ENCODE data around the gene NLGN3.

The NLGN3 gene

GRCh38 chrX:71199252-71200008 is 54.8 kb downstream of the NLGN3 start:
- 94% methylated on average over 6 of the region's 7 CpGs for whole genome bisulfite sequencing (ENCODE audit: insufficient coverage)
- Histone ChIP-seq H3K27me3 (replicated peaks in 2 of 5; ENCODE audit: control insufficient read depth in 4 of 5, insufficient read depth in 5 of 5, low read length in 4 of 5) (no peaks in the 10 kb centered on the region), H3K9me3 (ENCODE audit: control extremely low read depth in 1 of 5, control insufficient read depth in 4 of 5, insufficient read depth in 2 of 5, low read depth in 1 of 5, low read length in 4 of 5) (no peaks in the 10 kb centered on the region), H3K4me1 (ENCODE audit: control extremely low read depth in 1 of 4, control insufficient read depth in 4 of 4, insufficient read depth in 4 of 4, low read length in 3 of 4) (peaks cover 5 to 23% (median 14%) of the 10 kb centered on the region in 4 experiments), H3K36me3 (ENCODE audit: control insufficient read depth in 4 of 4, insufficient read depth in 4 of 4, low read length in 3 of 4) (no peaks in the 10 kb centered on the region), H3K4me3 (ENCODE audit: control insufficient read depth in 1 of 7, extremely low read depth in 1 of 7, insufficient read depth in 4 of 7, low read depth in 2 of 7, low read length in 6 of 7) (no peak overlapping the region), H3K27ac (ENCODE audit: insufficient read depth in 1 of 2, low read depth in 1 of 2, low read length in 2 of 2, poor library complexity in 1 of 2, severe bottlenecking in 2 of 2) (no peak overlapping the region)
- ChIA-PET POLR2A (no interaction called here), CTCF (no interaction called here)
- no peak for DNase-seq

DNA sequence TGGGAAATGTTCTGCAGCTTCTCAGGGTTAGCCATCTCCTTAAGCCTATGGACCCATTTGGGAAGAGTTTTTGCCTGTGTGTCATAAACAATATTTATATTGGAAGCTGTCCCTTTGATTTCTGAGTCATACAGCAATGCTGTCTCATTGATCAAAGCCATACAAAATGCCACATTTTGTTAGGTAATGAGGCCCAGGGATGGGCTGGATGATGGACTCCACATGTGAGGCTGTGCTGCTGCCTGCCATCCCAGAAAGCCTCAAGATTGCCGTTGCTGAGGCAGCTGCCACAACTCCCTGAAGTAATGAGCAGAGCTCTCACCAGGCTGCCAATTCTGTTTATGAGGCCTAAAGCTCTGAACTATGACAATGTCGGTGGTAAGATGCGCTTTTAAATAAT is 66.2 kb downstream of the NLGN3 start:
- no peaks in the 10 kb centered on the region for H3K27me3 ChIP-seq (replicated peaks in 2 of 5; ENCODE audit: control insufficient read depth in 4 of 5, insufficient read depth in 5 of 5, low read length in 4 of 5)
- no peaks in the 10 kb centered on the region for H3K36me3 ChIP-seq (ENCODE audit: control insufficient read depth in 4 of 4, insufficient read depth in 4 of 4, low read length in 3 of 4)
- ChIA-PET POLR2A (no interaction called here), CTCF (no interaction called here)
- H3K9me3 ChIP-seq (ENCODE audit: control extremely low read depth in 1 of 5, control insufficient read depth in 4 of 5, insufficient read depth in 2 of 5, low read depth in 1 of 5, low read length in 4 of 5), result no peaks in the 10 kb centered on the region
- WGBS (ENCODE audit: insufficient coverage), result 85% methylated on average over 3 of the region's 3 CpGs
- H3K4me3 ChIP-seq (ENCODE audit: control insufficient read depth in 1 of 7, extremely low read depth in 1 of 7, insufficient read depth in 4 of 7, low read depth in 2 of 7, low read length in 6 of 7), result no peak overlapping the region
- DNase-seq, result no peak
- H3K4me1 ChIP-seq (ENCODE audit: control extremely low read depth in 1 of 4, control insufficient read depth in 4 of 4, insufficient read depth in 4 of 4, low read length in 3 of 4), result no peaks in the 10 kb centered on the region
- no peak overlapping the region for H3K27ac ChIP-seq (ENCODE audit: insufficient read depth in 1 of 2, low read depth in 1 of 2, low read length in 2 of 2, poor library complexity in 1 of 2, severe bottlenecking in 2 of 2)

GRCh38 chrX:71212536-71212935 is 67.9 kb downstream of the NLGN3 start:
- 75% methylated on average over 5 of the region's 5 CpGs for WGBS (ENCODE audit: insufficient coverage)
- DNase-seq, result no peak
- Histone ChIP-seq H3K4me1 (ENCODE audit: control extremely low read depth in 1 of 4, control insufficient read depth in 4 of 4, insufficient read depth in 4 of 4, low read length in 3 of 4) (no peaks in the 10 kb centered on the region), H3K9me3 (ENCODE audit: control extremely low read depth in 1 of 5, control insufficient read depth in 4 of 5, insufficient read depth in 2 of 5, low read depth in 1 of 5, low read length in 4 of 5) (no peaks in the 10 kb centered on the region), H3K36me3 (ENCODE audit: control insufficient read depth in 4 of 4, insufficient read depth in 4 of 4, low read length in 3 of 4) (no peaks in the 10 kb centered on the region), H3K27ac (ENCODE audit: insufficient read depth in 1 of 2, low read depth in 1 of 2, low read length in 2 of 2, poor library complexity in 1 of 2, severe bottlenecking in 2 of 2) (no peak overlapping the region), H3K27me3 (replicated peaks in 2 of 5; ENCODE audit: control insufficient read depth in 4 of 5, insufficient read depth in 5 of 5, low read length in 4 of 5) (no peaks in the 10 kb centered on the region), H3K4me3 (ENCODE audit: control insufficient read depth in 1 of 7, extremely low read depth in 1 of 7, insufficient read depth in 4 of 7, low read depth in 2 of 7, low read length in 6 of 7) (no peak overlapping the region)
- ChIA-PET POLR2A (no interaction called here), CTCF (interaction anchor here (1.2 to 1.3 kb wide), 3 partner anchors 15 to 16 kb away, joined by 3 read pairs; no protein-coding TSS in a partner anchor)

DNA sequence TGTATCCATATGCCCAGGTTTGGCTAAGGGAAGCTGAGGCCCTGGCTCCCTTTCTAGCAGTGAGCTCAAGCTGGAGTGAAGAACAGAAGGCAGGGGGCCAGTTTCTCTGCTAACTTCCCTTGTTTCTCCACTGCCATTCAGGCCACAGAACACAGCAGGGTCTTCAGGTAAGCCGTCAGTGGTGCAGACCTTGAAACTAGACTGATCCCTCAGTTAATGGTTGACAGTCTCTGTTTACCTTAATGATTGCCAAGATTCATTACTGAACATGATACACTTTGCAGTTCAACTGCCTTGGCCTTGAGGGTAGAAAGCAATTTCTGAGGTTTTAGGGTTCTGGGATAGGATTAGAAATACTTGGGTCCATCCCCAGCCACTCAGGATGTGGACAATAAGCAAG is 69.5 kb downstream of the NLGN3 start:
- Histone ChIP-seq H3K27me3 (replicated peaks in 2 of 5; ENCODE audit: control insufficient read depth in 4 of 5, insufficient read depth in 5 of 5, low read length in 4 of 5) (no peaks in the 10 kb centered on the region), H3K27ac (ENCODE audit: insufficient read depth in 1 of 2, low read depth in 1 of 2, low read length in 2 of 2, poor library complexity in 1 of 2, severe bottlenecking in 2 of 2) (no peak overlapping the region), H3K36me3 (ENCODE audit: control insufficient read depth in 4 of 4, insufficient read depth in 4 of 4, low read length in 3 of 4) (no peaks in the 10 kb centered on the region), H3K4me1 (ENCODE audit: control extremely low read depth in 1 of 4, control insufficient read depth in 4 of 4, insufficient read depth in 4 of 4, low read length in 3 of 4) (no peaks in the 10 kb centered on the region), H3K9me3 (ENCODE audit: control extremely low read depth in 1 of 5, control insufficient read depth in 4 of 5, insufficient read depth in 2 of 5, low read depth in 1 of 5, low read length in 4 of 5) (no peaks in the 10 kb centered on the region), H3K4me3 (ENCODE audit: control insufficient read depth in 1 of 7, extremely low read depth in 1 of 7, insufficient read depth in 4 of 7, low read depth in 2 of 7, low read length in 6 of 7) (no peak overlapping the region)
- WGBS (ENCODE audit: insufficient coverage), result 100% methylated on average over 1 of the region's 1 CpG
- CTCF ChIA-PET, result no interaction called here
- no peak for DNase-seq
- POLR2A ChIA-PET, result no interaction called here

GRCh38 chrX:71214604-71215337 is 70.1 kb downstream of the NLGN3 start:
- WGBS (ENCODE audit: insufficient coverage), result 92% methylated on average over 4 of the region's 5 CpGs
- no peaks in the 10 kb centered on the region for H3K4me1 ChIP-seq (ENCODE audit: control extremely low read depth in 1 of 4, control insufficient read depth in 4 of 4, insufficient read depth in 4 of 4, low read length in 3 of 4)
- H3K36me3 ChIP-seq (ENCODE audit: control insufficient read depth in 4 of 4, insufficient read depth in 4 of 4, low read length in 3 of 4), result no peaks in the 10 kb centered on the region
- DNase-seq, result no peak
- CTCF ChIA-PET, result no interaction called here
- H3K9me3 ChIP-seq (ENCODE audit: control extremely low read depth in 1 of 5, control insufficient read depth in 4 of 5, insufficient read depth in 2 of 5, low read depth in 1 of 5, low read length in 4 of 5), result no peaks in the 10 kb centered on the region
- no peak overlapping the region for H3K27ac ChIP-seq (ENCODE audit: insufficient read depth in 1 of 2, low read depth in 1 of 2, low read length in 2 of 2, poor library complexity in 1 of 2, severe bottlenecking in 2 of 2)
- no peak overlapping the region for H3K4me3 ChIP-seq (ENCODE audit: control insufficient read depth in 1 of 7, extremely low read depth in 1 of 7, insufficient read depth in 4 of 7, low read depth in 2 of 7, low read length in 6 of 7)
- H3K27me3 ChIP-seq (replicated peaks in 2 of 5; ENCODE audit: control insufficient read depth in 4 of 5, insufficient read depth in 5 of 5, low read length in 4 of 5), result no peaks in the 10 kb centered on the region
- POLR2A ChIA-PET, result no interaction called here

GRCh38 chrX:71215338-71215912 is 70.8 kb downstream of the NLGN3 start:
- POLR2A ChIA-PET, result no interaction called here
- CTCF ChIA-PET, result interaction anchor here (1.2 kb wide), 1 partner anchor 17 kb away, joined by 3 read pairs; no protein-coding TSS in a partner anchor
- no peak for DNase-seq
- Histone ChIP-seq H3K27me3 (replicated peaks in 2 of 5; ENCODE audit: control insufficient read depth in 4 of 5, insufficient read depth in 5 of 5, low read length in 4 of 5) (no peaks in the 10 kb centered on the region), H3K4me1 (ENCODE audit: control extremely low read depth in 1 of 4, control insufficient read depth in 4 of 4, insufficient read depth in 4 of 4, low read length in 3 of 4) (no peaks in the 10 kb centered on the region), H3K4me3 (ENCODE audit: control insufficient read depth in 1 of 7, extremely low read depth in 1 of 7, insufficient read depth in 4 of 7, low read depth in 2 of 7, low read length in 6 of 7) (no peak overlapping the region), H3K27ac (ENCODE audit: insufficient read depth in 1 of 2, low read depth in 1 of 2, low read length in 2 of 2, poor library complexity in 1 of 2, severe bottlenecking in 2 of 2) (no peak overlapping the region), H3K36me3 (ENCODE audit: control insufficient read depth in 4 of 4, insufficient read depth in 4 of 4, low read length in 3 of 4) (no peaks in the 10 kb centered on the region), H3K9me3 (ENCODE audit: control extremely low read depth in 1 of 5, control insufficient read depth in 4 of 5, insufficient read depth in 2 of 5, low read depth in 1 of 5, low read length in 4 of 5) (no peaks in the 10 kb centered on the region)
- WGBS (ENCODE audit: insufficient coverage), result 97% methylated on average over 6 of the region's 10 CpGs

- Histone ChIP-seq H3K4me3 (ENCODE audit: control insufficient read depth in 1 of 7, extremely low read depth in 1 of 7, insufficient read depth in 4 of 7, low read depth in 2 of 7, low read length in 6 of 7) (no peak overlapping the region), H3K27ac (ENCODE audit: insufficient read depth in 1 of 2, low read depth in 1 of 2, low read length in 2 of 2, poor library complexity in 1 of 2, severe bottlenecking in 2 of 2) (no peak overlapping the region), H3K4me1 (ENCODE audit: control extremely low read depth in 1 of 4, control insufficient read depth in 4 of 4, insufficient read depth in 4 of 4, low read length in 3 of 4) (peaks cover 0 to 2% (median 0%) of the 10 kb centered on the region in 4 experiments), H3K36me3 (ENCODE audit: control insufficient read depth in 4 of 4, insufficient read depth in 4 of 4, low read length in 3 of 4) (no peaks in the 10 kb centered on the region), H3K9me3 (ENCODE audit: control extremely low read depth in 1 of 5, control insufficient read depth in 4 of 5, insufficient read depth in 2 of 5, low read depth in 1 of 5, low read length in 4 of 5) (no peaks in the 10 kb centered on the region), H3K27me3 (replicated peaks in 2 of 5; ENCODE audit: control insufficient read depth in 4 of 5, insufficient read depth in 5 of 5, low read length in 4 of 5) (no peaks in the 10 kb centered on the region)
- ChIA-PET CTCF (interaction anchor here (1.2 kb wide), 1 partner anchor 18 kb away, joined by 3 read pairs; no protein-coding TSS in a partner anchor), POLR2A (interaction anchor here (0.5 kb wide), 1 partner anchor 11 kb away, joined by 4 read pairs; no protein-coding TSS in a partner anchor)
- 72% methylated on average over 6 of the region's 6 CpGs for WGBS (ENCODE audit: insufficient coverage)
- DNase-seq, result no peak
Measured at GRCh38 chrX:71216485-71216884, 71.8 kb downstream of the NLGN3 start.
